ENCODE measurements around the gene HDDC3. TPM values are rescaled to one million over a fixed set of nuclear protein-coding genes. Genes with fewer than 3 reads are reported as not detected.

HDDC3 gene
- total RNA-seq, 1 experiment from 2014 or later = 21.6 TPM

DNA sequence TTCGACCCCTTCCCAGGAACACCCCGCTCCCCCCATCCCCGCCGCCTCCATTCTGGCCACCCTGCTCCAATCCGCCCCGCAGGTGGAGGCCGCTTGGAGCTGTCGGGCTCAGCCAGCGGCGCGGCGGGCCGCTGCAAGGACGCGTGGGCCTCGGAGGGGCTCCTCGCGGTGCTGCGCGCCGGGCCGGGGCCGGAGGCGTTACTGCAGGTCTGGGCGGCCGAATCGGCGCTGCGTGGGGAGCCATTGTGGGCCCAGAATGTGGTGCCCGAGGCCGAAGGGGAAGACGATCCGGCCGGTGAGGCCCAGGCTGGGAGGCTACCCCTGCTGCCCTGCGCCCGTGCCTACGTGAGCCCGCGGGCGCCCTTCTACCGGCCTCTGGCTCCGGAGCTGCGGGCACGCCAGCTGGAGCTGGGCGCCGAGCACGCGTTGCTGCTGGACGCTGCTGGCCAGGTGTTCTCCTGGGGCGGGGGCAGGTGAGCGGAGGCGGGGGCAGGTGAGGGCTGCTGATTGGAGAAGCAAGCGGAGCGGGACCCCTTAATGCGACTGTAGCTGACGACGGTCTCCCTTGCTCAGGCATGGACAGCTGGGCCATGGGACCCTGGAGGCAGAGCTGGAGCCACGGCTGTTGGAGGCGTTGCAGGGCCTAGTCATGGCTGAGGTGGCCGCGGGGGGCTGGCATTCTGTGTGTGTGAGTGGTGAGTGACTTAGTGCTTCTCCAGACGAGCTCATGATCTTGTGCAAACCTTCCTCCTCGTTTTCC lies 24.9 kb upstream of the HDDC3 start:
- TF ChIP-seq, protein P1, sequence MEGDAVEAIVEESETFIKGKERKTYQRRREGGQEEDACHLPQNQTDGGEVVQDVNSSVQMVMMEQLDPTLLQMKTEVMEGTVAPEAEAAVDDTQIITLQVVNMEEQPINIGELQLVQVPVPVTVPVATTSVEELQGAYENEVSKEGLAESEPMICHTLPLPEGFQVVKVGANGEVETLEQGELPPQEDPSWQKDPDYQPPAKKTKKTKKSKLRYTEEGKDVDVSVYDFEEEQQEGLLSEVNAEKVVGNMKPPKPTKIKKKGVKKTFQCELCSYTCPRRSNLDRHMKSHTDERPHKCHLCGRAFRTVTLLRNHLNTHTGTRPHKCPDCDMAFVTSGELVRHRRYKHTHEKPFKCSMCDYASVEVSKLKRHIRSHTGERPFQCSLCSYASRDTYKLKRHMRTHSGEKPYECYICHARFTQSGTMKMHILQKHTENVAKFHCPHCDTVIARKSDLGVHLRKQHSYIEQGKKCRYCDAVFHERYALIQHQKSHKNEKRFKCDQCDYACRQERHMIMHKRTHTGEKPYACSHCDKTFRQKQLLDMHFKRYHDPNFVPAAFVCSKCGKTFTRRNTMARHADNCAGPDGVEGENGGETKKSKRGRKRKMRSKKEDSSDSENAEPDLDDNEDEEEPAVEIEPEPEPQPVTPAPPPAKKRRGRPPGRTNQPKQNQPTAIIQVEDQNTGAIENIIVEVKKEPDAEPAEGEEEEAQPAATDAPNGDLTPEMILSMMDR (IDR thresholded peaks at IDR 0.05; ENCODE audit: insufficient read depth in 1 of 2, low read depth in 1 of 2, low read length in 1 of 2, severe bottlenecking in 1 of 2, unreplicated experiment in 1 of 2) = no peak
- H3K4me3 ChIP-seq (ENCODE audit: low read depth, low read length) = no peak overlapping the region
- no TSS peak for BruUV-seq (replicated peaks)
- intact Hi-C loops (cut with micrococcal nuclease; ENCODE audit: unreplicated experiment) = loop anchor here (5.0 kb wide), 1 partner anchor 35 kb away; the partner anchor contains the start of gene PRC1
- no peak for DNase-seq
- no peaks in the 10 kb centered on the region for H3K27me3 ChIP-seq (replicated peaks; ENCODE audit: control insufficient read depth, insufficient read depth, low read length)
- no peaks in the 10 kb centered on the region for H3K9me3 ChIP-seq
- peaks cover 58% of the 10 kb centered on the region for H3K36me3 Mint-ChIP-seq (ENCODE audit: insufficient read depth, unreplicated experiment)
- POLR2A ChIA-PET = no interaction called here
- CTCF ChIA-PET = no interaction called here
- peak overlapping the region; percentile 62 for H3K4me3 Mint-ChIP-seq (ENCODE audit: unreplicated experiment)
- H3K36me3 ChIP-seq (ENCODE audit: control insufficient read depth, insufficient read depth, low read length) = peaks cover 1% of the 10 kb centered on the region
- no peak overlapping the region for H3K27ac Mint-ChIP-seq (ENCODE audit: unreplicated experiment)
- peaks cover 16% of the 10 kb centered on the region for H3K4me1 Mint-ChIP-seq (ENCODE audit: low read depth, unreplicated experiment)
- no peaks in the 10 kb centered on the region for H3K9me3 Mint-ChIP-seq (ENCODE audit: unreplicated experiment)
- peaks cover 4% of the 10 kb centered on the region for H3K4me1 ChIP-seq
- H3K27me3 Mint-ChIP-seq (ENCODE audit: insufficient read depth, unreplicated experiment) = no peaks in the 10 kb centered on the region

DNA sequence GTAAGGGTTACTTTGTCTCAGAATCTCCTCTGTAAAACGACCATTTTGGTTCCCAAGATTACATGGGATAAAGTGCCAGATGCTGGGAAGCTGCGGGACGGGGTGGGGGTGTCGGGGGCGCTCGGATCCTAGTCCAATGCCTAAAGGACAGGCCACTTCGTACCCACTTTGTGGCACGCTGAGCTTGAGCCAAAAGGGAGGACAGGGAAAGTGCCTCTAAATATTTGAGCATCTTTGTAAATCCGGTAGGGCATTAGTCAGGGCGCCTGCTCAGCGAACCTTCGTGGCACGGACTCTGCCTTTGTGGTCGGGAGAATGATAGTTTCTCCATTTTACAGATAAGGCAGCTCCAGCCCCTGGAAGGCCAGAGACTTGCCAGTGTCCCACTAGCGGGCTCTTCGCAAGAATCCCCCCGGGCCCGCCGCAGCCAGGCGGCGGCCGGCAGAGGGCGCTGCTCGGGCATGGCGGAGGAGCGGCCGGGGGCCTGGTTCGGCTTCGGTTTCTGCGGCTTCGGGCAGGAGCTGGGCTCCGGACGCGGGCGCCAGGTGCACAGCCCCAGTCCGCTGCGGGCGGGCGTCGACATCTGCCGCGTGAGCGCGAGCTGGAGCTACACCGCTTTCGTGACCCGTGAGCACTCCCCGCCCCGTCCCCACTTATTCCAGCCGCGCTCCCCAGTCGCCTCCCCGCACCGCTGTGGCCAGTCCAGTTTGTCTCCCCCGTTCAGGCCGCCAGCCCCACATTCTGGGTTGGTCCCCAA lies 24.1 kb upstream of the HDDC3 start:
- H3K27me3 ChIP-seq (replicated peaks; ENCODE audit: control insufficient read depth, insufficient read depth, low read length) = no peaks in the 10 kb centered on the region
- Mint-ChIP-seq H3K9me3 (ENCODE audit: unreplicated experiment) (no peaks in the 10 kb centered on the region), H3K27me3 (ENCODE audit: insufficient read depth, unreplicated experiment) (no peaks in the 10 kb centered on the region), H3K4me1 (ENCODE audit: low read depth, unreplicated experiment) (peaks cover 16% of the 10 kb centered on the region), H3K27ac (ENCODE audit: unreplicated experiment) (peak overlapping the region; percentile 87), H3K4me3 (ENCODE audit: unreplicated experiment) (peak overlapping the region; percentile 76), H3K36me3 (ENCODE audit: insufficient read depth, unreplicated experiment) (peaks cover 60% of the 10 kb centered on the region)
- ChIA-PET POLR2A (interaction anchor here (0.5 to 0.7 kb wide), 2 partner anchors 12 to 38 kb away, joined by 4 read pairs; partner anchors contain the start of gene PRC1), CTCF (interaction anchor here (0.6 to 2.5 kb wide), 2 partner anchors 25 to 93 kb away, joined by 3 to 12 read pairs; partner anchors contain the start of gene HDDC3)
- peak overlapping the region; percentile 99 for H3K4me3 ChIP-seq (ENCODE audit: low read depth, low read length)
- H3K9me3 ChIP-seq = no peaks in the 10 kb centered on the region
- peaks cover 1% of the 10 kb centered on the region for H3K36me3 ChIP-seq (ENCODE audit: control insufficient read depth, insufficient read depth, low read length)
- no peak for DNase-seq
- intact Hi-C loops (cut with micrococcal nuclease; ENCODE audit: unreplicated experiment) = loop anchor here (5.0 kb wide), 1 partner anchor 36 kb away; the partner anchor contains the start of gene PRC1
- TF ChIP-seq, protein P1 (IDR thresholded peaks at IDR 0.05; ENCODE audit: insufficient read depth in 1 of 2, low read depth in 1 of 2, low read length in 1 of 2, severe bottlenecking in 1 of 2, unreplicated experiment in 1 of 2) = no peak
- BruUV-seq (replicated peaks) = no TSS peak
- H3K4me1 ChIP-seq = peaks cover 4% of the 10 kb centered on the region

DNA sequence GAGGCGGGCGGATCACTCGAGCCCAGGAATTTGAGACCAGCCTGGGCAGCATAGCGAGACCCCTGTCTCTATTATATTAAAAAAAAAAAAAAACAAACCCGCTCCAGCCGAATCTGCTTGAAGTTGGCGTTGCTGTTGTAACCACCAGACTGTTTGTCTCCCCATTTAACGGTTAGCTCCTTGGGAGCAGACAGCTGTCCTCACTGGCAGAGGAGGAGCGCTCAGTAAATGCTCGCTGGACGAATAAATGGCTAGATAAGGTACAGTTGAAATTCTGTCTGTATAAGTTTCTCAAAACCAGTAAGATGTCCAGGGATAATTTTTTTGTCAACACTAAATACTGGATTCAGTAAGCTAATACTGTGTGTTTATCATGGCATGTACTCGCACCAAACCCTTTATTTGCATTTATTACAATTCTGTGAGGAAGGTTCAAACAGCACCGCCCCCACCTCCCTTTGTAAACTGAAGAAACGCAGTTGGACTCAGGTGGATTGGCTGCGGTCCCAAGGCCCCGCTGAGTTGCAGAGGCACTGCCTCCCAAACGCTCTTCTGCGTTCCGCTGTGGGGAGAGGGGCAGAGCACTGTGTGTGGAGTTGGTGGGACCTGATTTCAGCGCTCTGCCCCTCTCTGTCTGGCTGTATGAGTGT lies 23.4 kb upstream of the HDDC3 start:
- TF ChIP-seq, protein P1 (IDR thresholded peaks at IDR 0.05; ENCODE audit: insufficient read depth in 1 of 2, low read depth in 1 of 2, low read length in 1 of 2, severe bottlenecking in 1 of 2, unreplicated experiment in 1 of 2) = no peak
- no peak for DNase-seq
- H3K27me3 Mint-ChIP-seq (ENCODE audit: insufficient read depth, unreplicated experiment) = no peaks in the 10 kb centered on the region
- POLR2A ChIA-PET = interaction anchor here (0.5 to 0.7 kb wide), 2 partner anchors 13 to 39 kb away, joined by 4 read pairs; partner anchors contain the start of gene PRC1
- intact Hi-C loops (cut with micrococcal nuclease; ENCODE audit: unreplicated experiment) = loop anchor here (2.0 to 5.0 kb wide), 2 partner anchors 21 to 37 kb away; partner anchors contain the start of genes PRC1 and UNC45A
- peaks cover 53% of the 10 kb centered on the region for H3K36me3 Mint-ChIP-seq (ENCODE audit: insufficient read depth, unreplicated experiment)
- H3K4me1 Mint-ChIP-seq (ENCODE audit: low read depth, unreplicated experiment) = peaks cover 9% of the 10 kb centered on the region
- Histone ChIP-seq H3K4me1 (peaks cover 4% of the 10 kb centered on the region), H3K36me3 (ENCODE audit: control insufficient read depth, insufficient read depth, low read length) (peaks cover 1% of the 10 kb centered on the region), H3K4me3 (ENCODE audit: low read depth, low read length) (peak overlapping the region; percentile 99), H3K27me3 (replicated peaks; ENCODE audit: control insufficient read depth, insufficient read depth, low read length) (no peaks in the 10 kb centered on the region), H3K9me3 (no peaks in the 10 kb centered on the region)
- CTCF ChIA-PET = interaction anchor here (0.6 to 2.5 kb wide), 4 partner anchors 24 to 316 kb away, joined by 3 to 12 read pairs (median 3); partner anchors contain the start of gene HDDC3
- peak overlapping the region; percentile 76 for H3K4me3 Mint-ChIP-seq (ENCODE audit: unreplicated experiment)
- no peaks in the 10 kb centered on the region for H3K9me3 Mint-ChIP-seq (ENCODE audit: unreplicated experiment)
- BruUV-seq (replicated peaks) = TSS peak; percentile 62
- H3K27ac Mint-ChIP-seq (ENCODE audit: unreplicated experiment) = peak overlapping the region; percentile 87
